Stimulated activated CD4-positive, alpha-beta T cell treated with anti-CD3 and anti-CD28 coated beads, Interleukin-1b, Interleukin-23, amount 100 ng/mL, for 24 hours (primary cell): ENCODE data around the gene SCAMP2.
"Not testable (repeated sequence)": the region's sequence is repeated elsewhere in the genome, so short reads cannot be mapped to it uniquely, and the experiment has no call there.

Experiments used
- DNase-seq, 4 experiments: peaks; one replicate each; pipeline ENCODE4 v3.0.0-alpha.2; 2020; ENCODE audit warnings: low read depth in 4 of 4, low spot score in 1 of 4

Gene SCAMP2

GRCh38 chr15:74891469-74891868 lies 18.3 kb upstream of the SCAMP2 start:
- DNase-seq, result no peak

GRCh38 chr15:74890665-74890960 lies 17.4 kb upstream of the SCAMP2 start:
- no peak for DNase-seq

- peak; percentile 74 to 89 (median 84) for DNase-seq
Observed at GRCh38 chr15:74889883-74890664, 16.9 kb upstream of the SCAMP2 start, which contains the start of gene MPI. Gene MPI, plus strand, starts transcription at chr15:74890042. Its CDS starts 32 bp downstream, at chr15:74890074.

- no peak for DNase-seq
Observed at GRCh38 chr15:74889390-74889882, 16.3 kb upstream of the SCAMP2 start.

GRCh38 chr15:74888716-74889115 lies 15.6 kb upstream of the SCAMP2 start:
- no peak for DNase-seq

- DNase-seq, result not testable (repeated sequence)
Observed at GRCh38 chr15:74887537-74888193, 14.5 kb upstream of the SCAMP2 start.

GRCh38 chr15:74885461-74885860 lies 12.3 kb upstream of the SCAMP2 start:
- DNase-seq, result no peak

- DNase-seq, result no peak
Observed at GRCh38 chr15:74884428-74885223, 11.5 kb upstream of the SCAMP2 start.

- no peak for DNase-seq
Observed at GRCh38 chr15:74882528-74882927, 9.4 kb upstream of the SCAMP2 start.

GRCh38 chr15:74878273-74878672 lies 5.1 kb upstream of the SCAMP2 start:
- DNase-seq, result no peak

- no peak for DNase-seq
Observed at GRCh38 chr15:74873756-74874424, 725 bp upstream of the SCAMP2 start.

- DNase-seq, result no peak
Observed at GRCh38 chr15:74872702-74873035, 496 bp downstream of the SCAMP2 start.

- DNase-seq, result no peak
Observed at GRCh38 chr15:74870436-74871215, 2.5 kb downstream of the SCAMP2 start.

- DNase-seq, result no peak
Observed at GRCh38 chr15:74869726-74870407, 3.3 kb downstream of the SCAMP2 start.

GRCh38 chr15:74869372-74869725 lies 3.8 kb downstream of the SCAMP2 start:
- no peak for DNase-seq

GRCh38 chr15:74868059-74868458 lies 5.1 kb downstream of the SCAMP2 start:
- no peak for DNase-seq

- no peak for DNase-seq
Observed at GRCh38 chr15:74867466-74868038, 5.6 kb downstream of the SCAMP2 start.

- DNase-seq, result no peak
Observed at GRCh38 chr15:74866090-74866489, 7.1 kb downstream of the SCAMP2 start.

GRCh38 chr15:74865316-74865715 lies 7.8 kb downstream of the SCAMP2 start:
- DNase-seq, result no peak

- no peak for DNase-seq
Observed at GRCh38 chr15:74864296-74864695, 8.9 kb downstream of the SCAMP2 start.
